Measurements from ENCODE around the gene PRKAG2.

- TF ChIP-seq CTCF (IDR thresholded peaks at IDR 0.05): no peak
- no peak for TF ChIP-seq POLR2A (IDR thresholded peaks at IDR 0.05)
These were observed 124.9 kb downstream of the PRKAG2 start for GRCh38 chr7:151752037-151752436.

Data from lower leg skin (tissue), 3 donors.